Effector memory CD4-positive, alpha-beta T cell (primary cell): ENCODE results near the gene RBM22.

Experiments
- DNase-seq, 3 donors: peaks; one replicate each; pipeline ENCODE4 v3.0.0-alpha.2; 2020
- H3K27ac ChIP-seq: 2 replicates; pipeline ENCODE4 v1.7.0; 2013; ENCODE audit warnings: mild to moderate bottlenecking, low read length, moderate library complexity; ENCODE audit not compliant: insufficient read depth, poor library complexity, severe bottlenecking
- H3K27me3 ChIP-seq: replicated peaks from 2 replicates; pipeline ENCODE4 v1.7.0; 2013; ENCODE audit warnings: mild to moderate bottlenecking, low read length; ENCODE audit not compliant: insufficient read depth, control insufficient read depth, poor library complexity, severe bottlenecking
- H3K36me3 ChIP-seq: 2 replicates; pipeline ENCODE4 v1.7.0; 2013; ENCODE audit warnings: mild to moderate bottlenecking, low read length, moderate library complexity; ENCODE audit not compliant: control insufficient read depth, insufficient read depth
- H3K4me1 ChIP-seq: 2 replicates; pipeline ENCODE4 v1.7.0; 2013; ENCODE audit warnings: low read length, mild to moderate bottlenecking; ENCODE audit not compliant: control insufficient read depth, insufficient read depth, poor library complexity, severe bottlenecking
- H3K4me3 ChIP-seq: 2 replicates; pipeline ENCODE4 v1.7.0; 2013; ENCODE audit warnings: low read length, low read depth, mild to moderate bottlenecking; ENCODE audit not compliant: insufficient read depth, poor library complexity, severe bottlenecking
- H3K9me3 ChIP-seq: 2 replicates; pipeline ENCODE4 v1.7.0; 2013; ENCODE audit warnings: mild to moderate bottlenecking, low read length, moderate library complexity; ENCODE audit not compliant: control insufficient read depth

RBM22 gene

DNA sequence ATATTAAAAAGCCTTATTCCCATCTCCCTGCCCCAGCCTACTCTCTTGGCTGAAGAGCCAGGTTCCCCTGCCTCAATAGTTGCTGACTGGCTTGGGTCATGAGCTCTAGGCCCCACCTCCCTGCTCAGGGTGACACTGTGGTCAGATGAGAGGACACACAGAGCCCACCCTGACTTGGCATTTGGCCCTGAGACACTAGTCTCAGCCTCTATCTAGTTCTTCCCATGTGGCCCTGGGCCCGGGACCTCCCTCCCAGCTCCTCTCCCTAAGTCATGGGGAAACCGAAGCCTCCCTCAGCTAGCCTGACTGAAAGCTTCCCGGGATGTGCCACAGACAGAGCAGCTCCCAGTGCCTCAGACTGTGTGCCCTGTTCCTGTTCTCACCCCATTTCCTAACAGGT lies 45.6 kb downstream of the RBM22 start:
- Histone ChIP-seq H3K4me3 (no peak overlapping the region), H3K36me3 (no peaks in the 10 kb centered on the region), H3K4me1 (peaks cover 9% of the 10 kb centered on the region), H3K9me3 (no peaks in the 10 kb centered on the region), H3K27ac (no peak overlapping the region), H3K27me3 (no peaks in the 10 kb centered on the region)
- no peak for DNase-seq

DNA sequence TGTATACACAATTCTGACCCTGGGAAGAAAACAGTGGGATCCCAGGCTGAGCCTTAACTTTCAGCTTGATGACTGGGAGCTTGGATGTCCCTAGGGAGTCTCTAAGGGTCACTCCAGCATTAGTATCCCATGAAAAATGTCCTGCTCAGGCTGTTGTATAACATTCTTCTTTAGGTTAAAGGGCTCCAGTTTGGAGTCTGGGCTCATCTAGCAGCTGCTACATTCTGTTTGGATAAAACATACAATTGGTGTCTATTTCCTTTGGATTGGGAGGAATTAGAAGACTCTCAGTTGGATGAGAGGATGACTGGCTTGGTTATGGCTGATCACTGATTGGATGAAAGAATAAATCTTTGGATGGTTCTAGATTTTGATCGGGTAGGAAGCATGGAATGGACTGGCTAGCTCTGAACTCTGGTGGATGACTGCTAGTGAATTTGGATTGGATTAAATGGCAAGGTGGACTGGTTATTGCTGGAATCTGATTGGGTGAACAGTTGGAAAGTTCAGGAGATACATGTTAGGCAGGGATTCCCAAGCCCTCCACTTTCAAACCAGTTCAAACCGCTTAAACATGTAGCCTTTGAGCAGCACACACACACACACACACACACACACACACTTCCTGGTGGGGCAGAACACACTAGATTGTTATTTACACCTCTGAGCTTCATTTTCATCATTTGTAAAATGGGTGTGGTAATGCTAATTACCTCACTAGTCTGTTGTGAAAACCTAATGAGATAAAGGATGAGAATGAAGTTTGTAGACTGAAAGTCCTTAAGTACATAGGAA lies 46.9 kb downstream of the RBM22 start:
- H3K27ac ChIP-seq = no peak overlapping the region
- no peaks in the 10 kb centered on the region for H3K9me3 ChIP-seq
- H3K27me3 ChIP-seq = no peaks in the 10 kb centered on the region
- H3K4me1 ChIP-seq = peaks cover 9% of the 10 kb centered on the region
- H3K4me3 ChIP-seq = no peak overlapping the region
- H3K36me3 ChIP-seq = no peaks in the 10 kb centered on the region
- no peak for DNase-seq

DNA sequence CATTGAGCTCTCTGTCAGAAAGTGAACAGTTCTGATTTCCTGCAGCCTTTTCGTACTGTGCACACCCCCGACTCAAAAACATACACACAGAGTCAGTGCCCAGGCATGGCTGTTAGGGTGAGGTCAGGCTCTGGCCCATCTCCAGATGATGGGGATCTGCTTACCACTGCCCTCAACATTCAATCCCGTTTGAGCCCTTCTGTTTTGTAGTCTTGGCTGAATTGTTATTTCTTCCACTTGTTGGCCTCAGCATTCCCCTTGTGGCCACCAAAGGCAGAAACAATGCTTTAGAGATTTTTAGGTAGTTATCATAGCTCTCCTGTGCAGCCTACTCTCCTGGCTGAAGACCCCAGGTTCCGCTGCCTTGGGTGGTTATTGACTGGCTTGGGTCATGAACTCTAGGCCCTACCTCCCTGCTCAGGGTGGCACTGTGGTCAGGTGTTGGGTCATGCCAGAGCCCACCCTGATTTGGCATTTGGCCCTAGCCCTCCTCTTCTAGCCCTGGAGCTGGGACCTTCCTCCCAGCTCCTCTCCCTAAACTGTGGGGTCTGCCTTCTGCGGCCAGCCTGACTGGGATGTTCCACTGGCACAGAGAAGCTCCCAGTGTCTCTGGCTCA lies 47.6 kb downstream of the RBM22 start:
- Histone ChIP-seq H3K9me3 (no peaks in the 10 kb centered on the region), H3K27me3 (no peaks in the 10 kb centered on the region), H3K4me1 (peaks cover 9% of the 10 kb centered on the region), H3K4me3 (no peak overlapping the region), H3K36me3 (no peaks in the 10 kb centered on the region), H3K27ac (no peak overlapping the region)
- no peak for DNase-seq

DNA sequence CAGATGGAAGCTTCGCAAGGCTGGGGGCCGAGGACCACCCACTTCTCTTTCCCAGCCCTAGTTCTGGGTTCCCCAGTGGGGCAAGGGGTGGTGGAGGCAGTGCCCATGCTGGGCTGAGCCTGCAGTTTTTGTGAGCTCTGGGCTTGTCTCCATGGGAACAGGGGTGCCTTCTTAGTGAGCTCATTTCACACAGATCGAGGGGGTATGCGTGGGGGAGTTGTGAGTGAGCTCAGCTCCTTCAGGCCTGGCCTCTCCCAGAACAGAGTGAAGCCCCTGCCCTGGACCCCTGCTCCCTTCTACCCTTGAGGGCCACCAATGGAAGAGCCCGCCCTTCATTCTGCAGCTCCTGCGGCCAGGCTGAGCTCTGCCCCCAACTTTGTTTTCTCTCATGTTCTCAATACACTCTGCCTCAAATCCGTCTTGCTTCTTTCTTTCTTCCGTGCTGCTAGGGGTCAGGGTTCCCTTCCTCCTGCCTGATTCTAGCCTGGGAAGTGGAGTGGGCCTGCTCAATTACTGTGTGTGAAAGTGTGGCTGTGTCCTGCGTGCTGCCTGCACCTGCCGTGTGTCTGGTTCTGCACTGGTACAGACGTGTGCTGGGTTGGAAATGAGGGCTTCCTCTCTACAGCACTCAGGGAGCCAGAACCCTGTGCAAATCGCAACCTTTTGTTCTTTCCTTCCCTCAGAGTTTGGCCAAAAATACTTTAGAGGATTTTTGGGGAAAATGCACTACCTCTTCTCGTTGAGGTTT lies 48.8 kb downstream of the RBM22 start:
- DNase-seq = no peak
- Histone ChIP-seq H3K27me3 (no peaks in the 10 kb centered on the region), H3K4me1 (peaks cover 7% of the 10 kb centered on the region), H3K27ac (no peak overlapping the region), H3K9me3 (no peaks in the 10 kb centered on the region), H3K36me3 (no peaks in the 10 kb centered on the region), H3K4me3 (no peak overlapping the region)

DNA sequence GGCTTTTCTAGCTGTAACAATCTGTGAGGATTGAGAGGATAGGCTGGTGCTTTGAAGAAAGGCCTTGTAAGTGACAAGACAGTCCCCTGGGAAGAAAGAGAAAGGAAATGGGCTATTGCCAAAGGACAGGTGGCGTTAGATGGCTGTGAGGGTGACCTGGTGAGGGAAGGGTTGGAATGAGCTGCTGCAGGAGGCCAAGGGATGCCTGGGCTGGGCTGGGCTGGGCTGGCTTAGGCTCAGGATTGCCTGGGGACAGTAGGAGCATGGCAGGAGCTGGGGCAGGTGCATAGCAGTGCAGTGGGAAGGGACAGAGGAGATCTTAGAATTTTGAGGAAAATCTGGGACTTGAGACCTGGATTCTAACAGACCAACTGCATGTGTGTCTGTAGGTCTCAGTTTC lies 49.5 kb downstream of the RBM22 start:
- H3K4me3 ChIP-seq = no peak overlapping the region
- no peaks in the 10 kb centered on the region for H3K36me3 ChIP-seq
- no peak for DNase-seq
- no peaks in the 10 kb centered on the region for H3K27me3 ChIP-seq
- H3K4me1 ChIP-seq = peaks cover 5% of the 10 kb centered on the region
- no peak overlapping the region for H3K27ac ChIP-seq
- no peaks in the 10 kb centered on the region for H3K9me3 ChIP-seq

DNA sequence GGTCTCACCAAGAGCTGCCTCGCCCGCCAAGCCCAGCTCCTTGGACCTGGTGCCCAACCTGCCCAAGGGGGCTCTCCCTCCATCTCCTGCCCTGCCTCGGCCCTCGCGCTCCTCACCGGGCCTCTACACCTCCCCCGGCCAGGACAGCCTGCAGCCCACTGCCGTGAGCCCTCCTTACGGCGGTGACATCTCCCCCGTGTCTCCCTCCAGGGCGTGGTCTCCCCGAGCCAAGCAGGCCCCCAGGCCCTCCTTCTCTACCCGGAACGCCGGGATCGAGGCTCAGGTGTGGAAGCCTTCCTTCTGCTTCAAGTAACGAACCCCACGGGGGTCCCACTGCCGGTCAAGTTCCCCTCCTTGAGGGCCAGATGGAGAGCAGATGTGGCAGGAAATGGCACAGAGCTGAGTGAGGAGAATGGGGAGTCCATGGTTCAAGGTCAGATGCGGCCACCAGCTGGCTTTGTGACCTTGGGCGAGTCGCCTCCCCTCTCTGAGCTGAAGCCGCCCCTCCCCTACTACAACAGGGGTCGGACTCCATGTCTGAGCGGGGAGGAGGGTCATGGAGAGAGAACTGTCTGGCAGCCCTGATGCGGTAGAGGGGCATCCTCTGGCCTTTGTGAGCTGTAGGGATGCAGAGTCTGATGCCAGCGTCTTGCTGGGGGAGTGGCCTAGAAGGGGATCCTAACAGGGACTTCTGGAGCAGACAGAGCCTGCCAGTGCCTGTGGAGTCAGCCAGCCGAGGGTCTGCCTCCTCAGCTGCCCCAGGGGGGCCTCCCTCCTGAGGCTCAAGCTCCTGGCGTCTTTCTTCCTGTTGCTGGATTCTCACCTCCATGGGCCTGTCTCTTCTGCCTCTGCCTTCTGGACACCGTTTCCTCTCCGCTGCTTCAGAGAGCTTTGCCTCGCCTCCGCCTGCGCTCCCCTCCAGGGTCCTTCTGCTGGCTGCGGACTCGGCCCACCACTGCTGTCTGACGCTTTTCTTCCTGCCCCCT lies 50.5 kb downstream of the RBM22 start:
- no peak overlapping the region for H3K4me3 ChIP-seq
- no peaks in the 10 kb centered on the region for H3K27me3 ChIP-seq
- no peak for DNase-seq
- no peak overlapping the region for H3K27ac ChIP-seq
- no peaks in the 10 kb centered on the region for H3K36me3 ChIP-seq
- H3K9me3 ChIP-seq = no peaks in the 10 kb centered on the region
- no peaks in the 10 kb centered on the region for H3K4me1 ChIP-seq

DNA sequence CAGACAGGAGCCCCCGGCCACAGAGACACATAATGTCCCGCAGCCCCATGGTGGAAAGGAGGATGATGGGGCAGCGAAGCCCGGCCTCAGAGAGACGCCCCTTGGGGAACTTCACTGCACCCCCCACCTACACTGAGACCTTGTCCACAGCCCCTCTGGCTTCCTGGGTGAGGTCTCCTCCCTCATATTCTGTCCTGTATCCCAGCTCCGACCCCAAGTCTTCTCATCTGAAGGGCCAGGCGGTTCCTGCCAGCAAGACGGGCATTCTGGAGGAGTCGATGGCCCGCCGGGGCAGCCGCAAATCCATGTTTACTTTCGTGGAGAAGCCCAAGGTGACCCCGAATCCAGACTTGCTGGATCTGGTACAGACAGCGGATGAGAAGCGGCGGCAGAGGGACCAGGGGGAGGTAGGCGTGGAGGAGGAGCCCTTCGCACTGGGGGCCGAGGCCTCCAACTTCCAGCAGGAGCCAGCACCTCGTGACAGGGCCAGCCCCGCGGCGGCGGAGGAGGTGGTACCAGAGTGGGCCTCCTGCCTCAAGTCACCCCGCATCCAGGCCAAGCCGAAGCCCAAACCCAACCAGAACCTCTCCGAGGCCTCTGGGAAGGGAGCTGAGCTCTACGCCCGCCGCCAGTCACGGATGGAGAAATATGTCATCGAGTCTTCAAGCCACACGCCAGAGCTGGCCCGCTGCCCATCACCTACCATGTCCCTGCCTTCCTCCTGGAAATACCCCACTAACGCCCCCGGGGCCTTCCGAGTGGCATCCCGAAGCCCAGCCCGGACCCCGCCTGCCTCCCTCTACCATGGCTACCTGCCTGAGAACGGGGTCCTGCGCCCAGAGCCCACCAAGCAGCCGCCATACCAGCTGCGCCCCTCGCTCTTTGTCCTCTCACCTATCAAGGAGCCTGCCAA lies 51.5 kb downstream of the RBM22 start:
- DNase-seq = no peak
- Histone ChIP-seq H3K4me1 (no peaks in the 10 kb centered on the region), H3K4me3 (no peak overlapping the region), H3K36me3 (no peaks in the 10 kb centered on the region), H3K27me3 (no peaks in the 10 kb centered on the region), H3K27ac (no peak overlapping the region), H3K9me3 (no peaks in the 10 kb centered on the region)

DNA sequence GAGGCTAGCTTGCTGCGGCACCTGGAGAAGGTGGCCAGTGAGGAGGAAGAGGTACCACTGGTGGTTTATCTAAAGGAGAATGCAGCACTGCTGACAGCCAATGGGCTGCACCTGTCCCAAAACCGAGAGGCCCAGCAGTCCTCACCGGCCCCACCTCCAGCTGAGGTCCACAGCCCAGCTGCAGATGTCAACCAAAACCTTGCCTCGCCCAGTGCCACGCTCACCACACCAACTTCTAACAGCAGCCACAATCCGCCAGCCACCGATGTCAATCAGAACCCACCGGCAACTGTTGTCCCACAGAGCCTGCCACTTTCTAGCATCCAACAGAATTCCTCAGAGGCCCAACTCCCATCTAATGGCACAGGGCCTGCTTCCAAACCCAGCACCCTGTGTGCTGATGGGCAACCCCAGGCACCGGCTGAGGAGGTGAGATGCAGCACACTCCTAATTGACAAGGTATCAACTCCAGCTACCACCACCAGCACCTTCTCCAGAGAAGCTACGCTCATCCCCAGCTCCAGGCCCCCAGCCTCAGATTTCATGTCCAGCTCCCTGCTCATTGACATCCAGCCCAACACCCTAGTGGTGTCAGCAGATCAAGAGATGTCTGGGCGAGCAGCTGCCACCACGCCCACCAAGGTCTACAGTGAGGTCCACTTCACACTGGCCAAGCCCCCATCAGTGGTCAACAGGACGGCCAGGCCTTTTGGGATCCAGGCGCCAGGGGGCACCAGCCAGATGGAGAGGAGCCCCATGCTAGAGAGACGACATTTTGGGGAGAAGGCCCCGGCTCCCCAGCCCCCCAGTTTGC lies 52.4 kb downstream of the RBM22 start:
- no peak overlapping the region for H3K27ac ChIP-seq
- no peaks in the 10 kb centered on the region for H3K9me3 ChIP-seq
- no peaks in the 10 kb centered on the region for H3K36me3 ChIP-seq
- DNase-seq = no peak
- H3K4me3 ChIP-seq = no peak overlapping the region
- no peaks in the 10 kb centered on the region for H3K4me1 ChIP-seq
- H3K27me3 ChIP-seq = no peaks in the 10 kb centered on the region
